Mucosa of descending colon (tissue), 3 donors: ENCODE data around the gene ZBTB46. TPM values are rescaled to one million over a fixed set of nuclear protein-coding genes. Genes with fewer than 3 reads are reported as not detected.

ENCODE experiments used
- ATAC-seq: fragments of 200-7000 bp; cut with Tn5 transposase; one replicate; pipeline ENCODE4 v1.9.1; 2020; ENCODE audit warnings: mild to moderate bottlenecking, moderate library complexity
- DNase-seq, 3 donors: peaks; one replicate each; pipeline ENCODE4 v3.0.0-alpha.2; 2020
- H3K36me3 ChIP-seq: fragments of 200-600 bp; one replicate; pipeline ENCODE4 v1.8.0; 2021; ENCODE audit warnings: low read depth, mild to moderate bottlenecking
- H3K4me1 ChIP-seq: fragments of 200-600 bp; one replicate; pipeline ENCODE4 v1.8.0; 2021; ENCODE audit warnings: low read depth, mild to moderate bottlenecking
- H3K4me3 ChIP-seq: fragments of 200-600 bp; one replicate; pipeline ENCODE4 v1.8.0; 2021; ENCODE audit warnings: mild to moderate bottlenecking
- H3K9me3 ChIP-seq: fragments of 200-600 bp; one replicate; pipeline ENCODE4 v1.8.0; 2021; ENCODE audit warnings: mild to moderate bottlenecking
- intact Hi-C, 2 donors: fragments of 100-400 bp; cut with DNase I in 1 of 2; cut with micrococcal nuclease in 1 of 2; formaldehyde crosslinking; loops; one replicate each; pipeline versions ENCODE4 v1.11.0 to v1.11.1; 2022; cut with DNase I, micrococcal nuclease
- total RNA-seq, 3 donors: library from RNA; stranded (reverse); fragmentation: NEBNext Ultra II Directional in 2 of 3; extraction: Animal tissue kit (Norgen Biotek cat#: 25700) in 2 of 3; gene quantifications; one replicate each; pipeline versions ENCODE4 v1.2.1 to v1.2.4, GENCODE V29; 2021 to 2023
- TF ChIP-seq, protein P1 (sequence below): fragments of 200-600 bp; IDR thresholded peaks from one replicate; pipeline ENCODE4 v1.8.0; 2022; ENCODE audit warnings: antibody characterized with exemption, mild to moderate bottlenecking
- donor health status: DM: no; HTN: no; CAD: no; lungs with moderate emphysema.
- donor health status: DM: no; HTN: no; CAD: no.
- donor health status: DM: no; HTN: yes; CAD: no.

The ZBTB46 gene
- total RNA-seq, 3 donors from 2014 or later = 3.1 to 5.7 (median 3.3) TPM

DNA sequence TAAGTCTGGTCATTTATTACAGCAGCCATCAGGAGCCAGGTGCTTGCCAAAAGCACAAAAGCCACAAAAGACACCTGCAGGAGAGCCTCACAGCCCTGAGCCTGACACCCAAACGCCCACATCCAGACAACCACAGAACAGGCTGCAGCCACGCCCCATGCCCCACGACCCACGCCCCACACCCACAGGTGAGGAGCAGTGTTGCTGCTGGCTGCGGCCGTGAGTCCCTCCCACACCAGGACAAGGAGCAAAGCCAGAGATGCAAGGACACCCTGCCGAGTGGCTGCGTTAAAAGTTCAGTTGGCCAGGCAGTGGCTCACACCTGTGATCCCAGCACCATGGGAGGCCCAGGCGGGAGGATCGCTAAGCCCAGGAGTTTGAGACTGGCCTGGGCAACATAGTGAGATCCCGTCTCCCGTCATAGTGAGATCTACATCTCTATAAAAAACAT lies 48.5 kb downstream of the ZBTB46 start:
- no peak overlapping the region for H3K4me3 ChIP-seq
- peak in 1 of 3 donors; percentile 49 for DNase-seq
- no peaks in the 10 kb centered on the region for H3K36me3 ChIP-seq
- ATAC-seq = peak; percentile 9
- TF ChIP-seq, protein P1, sequence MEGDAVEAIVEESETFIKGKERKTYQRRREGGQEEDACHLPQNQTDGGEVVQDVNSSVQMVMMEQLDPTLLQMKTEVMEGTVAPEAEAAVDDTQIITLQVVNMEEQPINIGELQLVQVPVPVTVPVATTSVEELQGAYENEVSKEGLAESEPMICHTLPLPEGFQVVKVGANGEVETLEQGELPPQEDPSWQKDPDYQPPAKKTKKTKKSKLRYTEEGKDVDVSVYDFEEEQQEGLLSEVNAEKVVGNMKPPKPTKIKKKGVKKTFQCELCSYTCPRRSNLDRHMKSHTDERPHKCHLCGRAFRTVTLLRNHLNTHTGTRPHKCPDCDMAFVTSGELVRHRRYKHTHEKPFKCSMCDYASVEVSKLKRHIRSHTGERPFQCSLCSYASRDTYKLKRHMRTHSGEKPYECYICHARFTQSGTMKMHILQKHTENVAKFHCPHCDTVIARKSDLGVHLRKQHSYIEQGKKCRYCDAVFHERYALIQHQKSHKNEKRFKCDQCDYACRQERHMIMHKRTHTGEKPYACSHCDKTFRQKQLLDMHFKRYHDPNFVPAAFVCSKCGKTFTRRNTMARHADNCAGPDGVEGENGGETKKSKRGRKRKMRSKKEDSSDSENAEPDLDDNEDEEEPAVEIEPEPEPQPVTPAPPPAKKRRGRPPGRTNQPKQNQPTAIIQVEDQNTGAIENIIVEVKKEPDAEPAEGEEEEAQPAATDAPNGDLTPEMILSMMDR = no peak
- H3K4me1 ChIP-seq = no peaks in the 10 kb centered on the region
- H3K9me3 ChIP-seq = no peaks in the 10 kb centered on the region
- intact Hi-C loops = no loop called here

DNA sequence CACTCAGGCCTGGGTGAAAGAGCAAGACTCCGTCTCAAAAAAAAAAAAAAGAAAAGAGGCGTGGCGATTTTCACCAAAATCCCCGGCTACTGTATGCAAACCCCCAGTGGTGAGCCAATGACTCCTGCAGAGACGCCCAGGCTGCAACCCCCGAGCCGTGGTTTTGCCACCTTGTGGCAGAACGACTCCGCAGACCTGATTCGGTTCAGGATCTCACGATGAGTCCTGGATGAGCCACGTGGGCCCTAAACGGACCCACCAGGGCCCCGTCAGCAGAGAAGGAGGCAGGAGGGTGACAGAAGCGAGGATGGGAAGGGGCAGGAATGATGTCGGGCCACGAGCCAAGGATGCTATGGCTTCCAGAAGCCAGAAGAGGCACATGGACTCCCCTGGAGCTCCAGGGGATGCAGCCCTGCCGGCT lies 49.0 kb downstream of the ZBTB46 start:
- TF ChIP-seq, protein P1 = no peak
- intact Hi-C loops = no loop called here

DNA sequence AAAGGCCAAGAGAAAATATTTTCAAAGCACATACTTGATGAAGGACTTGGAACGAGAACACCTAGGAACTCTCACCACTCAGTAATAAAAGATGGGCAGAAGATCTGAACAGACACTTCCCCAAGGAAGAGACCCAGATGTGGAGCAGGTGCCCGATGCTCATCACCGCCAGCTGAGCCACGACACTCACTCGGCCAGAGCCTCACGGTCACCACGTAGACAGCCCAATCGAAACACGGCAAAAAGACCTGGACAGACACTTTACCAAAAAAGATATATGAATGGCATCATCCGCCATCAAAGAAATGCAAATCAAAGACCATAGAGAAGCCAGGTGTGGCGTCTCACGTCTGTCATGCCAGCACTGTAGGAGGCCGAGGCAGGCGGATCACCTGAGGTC lies 49.9 kb downstream of the ZBTB46 start:
- H3K4me3 ChIP-seq = no peak overlapping the region
- ATAC-seq (no peak), DNase-seq (peak in 1 of 3 donors; percentile 19)
- H3K36me3 ChIP-seq = no peaks in the 10 kb centered on the region
- TF ChIP-seq, protein P1 = no peak
- H3K9me3 ChIP-seq = no peaks in the 10 kb centered on the region
- H3K4me1 ChIP-seq = no peaks in the 10 kb centered on the region
- intact Hi-C loops = no loop called here

More for the DNA sequence above, 49.0 kb downstream of the ZBTB46 start:
- H3K36me3 ChIP-seq = no peaks in the 10 kb centered on the region
- no peaks in the 10 kb centered on the region for H3K4me1 ChIP-seq
- peak in 2 of 3 donors; percentile 50 to 54 for DNase-seq
- H3K4me3 ChIP-seq = no peak overlapping the region
- ATAC-seq = peak; percentile 62
- H3K9me3 ChIP-seq = no peaks in the 10 kb centered on the region

DNA sequence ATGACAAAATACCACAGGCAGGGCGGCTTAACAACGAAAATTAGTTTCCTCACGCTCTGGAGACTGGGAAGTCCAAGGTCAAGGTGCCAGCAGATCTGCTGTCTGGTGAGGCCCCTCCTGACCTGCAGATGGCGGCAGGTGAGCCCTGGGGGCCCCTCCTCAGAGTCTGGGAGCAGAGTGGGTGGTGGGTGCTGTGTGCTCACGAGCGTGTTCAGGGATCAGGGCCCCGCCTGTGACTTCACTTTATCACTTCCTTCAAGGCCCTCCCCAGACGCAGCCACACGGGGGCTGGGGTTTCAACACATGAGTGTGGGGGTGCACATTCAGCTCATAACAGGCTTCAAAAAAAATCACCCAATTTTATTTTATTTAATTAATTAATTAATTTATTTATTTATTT lies 52.2 kb downstream of the ZBTB46 start:
- H3K4me1 ChIP-seq = no peaks in the 10 kb centered on the region
- TF ChIP-seq, protein P1 = no peak
- no peaks in the 10 kb centered on the region for H3K9me3 ChIP-seq
- intact Hi-C loops = no loop called here
- H3K4me3 ChIP-seq = no peak overlapping the region
- no peaks in the 10 kb centered on the region for H3K36me3 ChIP-seq
- DNase-seq (peak in 1 of 3 donors; percentile 20), ATAC-seq (no peak)

DNA sequence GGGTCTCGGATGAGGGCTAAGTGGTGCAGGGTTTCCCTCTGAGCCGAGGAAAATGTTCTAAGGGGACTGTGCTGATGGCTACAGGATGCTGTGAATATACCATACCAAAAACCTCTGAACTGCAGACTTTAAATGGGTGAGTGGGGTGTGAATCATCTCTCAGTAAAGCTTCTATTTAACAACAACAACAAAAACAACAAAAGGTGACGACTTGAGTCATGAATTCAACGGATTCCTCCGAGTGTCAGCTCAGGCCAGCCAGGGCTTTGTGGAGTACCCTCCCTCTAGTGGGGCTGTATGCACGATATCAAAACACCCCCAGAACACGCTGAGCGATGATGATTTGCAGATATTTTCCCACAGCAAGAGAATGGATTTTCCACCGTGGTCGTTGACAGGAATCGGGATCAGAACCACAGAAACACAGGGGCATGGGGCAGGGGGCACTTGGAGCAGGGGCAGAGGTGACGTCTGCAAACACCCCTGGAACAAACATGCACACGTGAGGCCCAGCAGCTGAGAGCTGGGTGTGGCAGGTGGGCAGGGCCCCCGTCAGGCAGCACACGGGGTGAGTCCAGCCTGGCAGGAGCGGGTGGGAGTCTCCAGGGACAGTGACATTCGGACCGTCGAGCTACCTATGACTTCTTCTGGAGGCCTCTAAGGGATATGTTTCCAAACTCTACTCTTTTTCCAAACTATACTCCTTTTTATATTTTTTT lies 52.9 kb downstream of the ZBTB46 start:
- H3K9me3 ChIP-seq = no peaks in the 10 kb centered on the region
- ATAC-seq (no peak), DNase-seq (peak in 1 of 3 donors; percentile 22)
- no peak overlapping the region for H3K4me3 ChIP-seq
- no peaks in the 10 kb centered on the region for H3K4me1 ChIP-seq
- H3K36me3 ChIP-seq = no peaks in the 10 kb centered on the region
- intact Hi-C loops = no loop called here
- TF ChIP-seq, protein P1 = no peak
